ENCODE measurements around the gene CIB1.

CIB1 gene

GRCh38 chr15:90221246-90221900, 12.4 kb downstream of the CIB1 start:
- no peak overlapping the region for H3K18ac ChIP-seq (ENCODE audit: low read length)
- no CpG with 5 or more reads among the region's 14 CpGs for WGBS, 2 donors (ENCODE audit: extremely low coverage in 2 of 2, insufficient read length in 2 of 2, insufficient replicate concordance in 1 of 2)

GRCh38 chr15:90219421-90220141, 14.2 kb downstream of the CIB1 start:
- Histone ChIP-seq H4K91ac (ENCODE audit: low read depth, low read length, poor library complexity) (no peak overlapping the region), H3K9me3 (replicated peaks in 1 of 2; ENCODE audit: control insufficient read depth in 2 of 2, insufficient read depth in 1 of 2, low read depth in 1 of 2, low read length in 2 of 2) (no peaks in the 10 kb centered on the region), H3K4me3 (ENCODE audit: low read length in 2 of 2) (no peak overlapping the region), H3K4me1 (ENCODE audit: control insufficient read depth in 2 of 2, insufficient read depth in 1 of 2, low read depth in 1 of 2, low read length in 2 of 2) (no peaks in the 10 kb centered on the region), H4K8ac (ENCODE audit: low read depth, low read length) (no peak overlapping the region), H2AFZ (ENCODE audit: low read length) (no peak overlapping the region), H3K14ac (ENCODE audit: low read length) (no peak overlapping the region), H2BK120ac (ENCODE audit: low read depth, low read length) (no peak overlapping the region), H3K9ac (ENCODE audit: low read depth, low read length, poor library complexity) (no peak overlapping the region), H3K4me2 (ENCODE audit: insufficient read depth, low read length, poor library complexity, severe bottlenecking) (no peak overlapping the region), H3K23ac (ENCODE audit: low read depth, low read length, poor library complexity) (peak overlapping the region; percentile 86), H3K27ac (replicated peaks; ENCODE audit: low read length) (no peak overlapping the region), H2BK5ac (ENCODE audit: low read length) (no peak overlapping the region), H3K36me3 (replicated peaks in 1 of 2; ENCODE audit: control insufficient read depth in 2 of 2, insufficient read depth in 2 of 2, low read length in 2 of 2) (peaks cover 20 to 40% of the 10 kb centered on the region in 2 donors), H3K4ac (ENCODE audit: low read length) (no peak overlapping the region), H3K18ac (ENCODE audit: low read length) (no peak overlapping the region), H2AK5ac (ENCODE audit: low read depth, low read length) (peak overlapping the region; percentile 47), H2BK15ac (ENCODE audit: low read length) (no peak overlapping the region), H2BK12ac (ENCODE audit: low read length) (no peak overlapping the region), H3K27me3 (ENCODE audit: control insufficient read depth in 3 of 3, insufficient read depth in 3 of 3, low read depth in 1 of 3, low read length in 3 of 3) (no peaks in the 10 kb centered on the region), H3K79me1 (ENCODE audit: low read depth, low read length) (peaks cover 3% of the 10 kb centered on the region)
- DNase-seq (ENCODE audit: low spot score), result peak; percentile 36
- WGBS, 2 donors (ENCODE audit: extremely low coverage in 2 of 2, insufficient read length in 2 of 2, insufficient replicate concordance in 1 of 2), result no CpG with 5 or more reads among the region's 17 CpGs

More at GRCh38 chr15:90221246-90221900, 12.4 kb downstream of the CIB1 start:
- peaks cover 31 to 56% of the 10 kb centered on the region in 2 donors for H3K36me3 ChIP-seq (replicated peaks in 1 of 2; ENCODE audit: control insufficient read depth in 2 of 2, insufficient read depth in 2 of 2, low read length in 2 of 2)
- H3K9ac ChIP-seq (ENCODE audit: low read depth, low read length, poor library complexity), result peak overlapping the region; percentile 7
- H3K23ac ChIP-seq (ENCODE audit: low read depth, low read length, poor library complexity), result no peak overlapping the region
- H3K4me3 ChIP-seq (ENCODE audit: low read length in 2 of 2), result no peak overlapping the region
- no peak overlapping the region for H3K4me2 ChIP-seq (ENCODE audit: insufficient read depth, low read length, poor library complexity, severe bottlenecking)
- no peak overlapping the region for H2AFZ ChIP-seq (ENCODE audit: low read length)
- H3K79me1 ChIP-seq (ENCODE audit: low read depth, low read length), result peaks cover 9% of the 10 kb centered on the region
- no peak overlapping the region for H4K91ac ChIP-seq (ENCODE audit: low read depth, low read length, poor library complexity)
- H3K4ac ChIP-seq (ENCODE audit: low read length), result no peak overlapping the region
- H3K4me1 ChIP-seq (ENCODE audit: control insufficient read depth in 2 of 2, insufficient read depth in 1 of 2, low read depth in 1 of 2, low read length in 2 of 2), result no peaks in the 10 kb centered on the region
- H3K9me3 ChIP-seq (replicated peaks in 1 of 2; ENCODE audit: control insufficient read depth in 2 of 2, insufficient read depth in 1 of 2, low read depth in 1 of 2, low read length in 2 of 2), result no peaks in the 10 kb centered on the region
- no peak for DNase-seq (ENCODE audit: low spot score)
- no peak overlapping the region for H2BK15ac ChIP-seq (ENCODE audit: low read length)
- no peak overlapping the region for H4K8ac ChIP-seq (ENCODE audit: low read depth, low read length)
- H2BK120ac ChIP-seq (ENCODE audit: low read depth, low read length), result no peak overlapping the region
- H2BK5ac ChIP-seq (ENCODE audit: low read length), result peak overlapping the region; percentile 39
- H2AK5ac ChIP-seq (ENCODE audit: low read depth, low read length), result peak overlapping the region; percentile 68
- no peak overlapping the region for H2BK12ac ChIP-seq (ENCODE audit: low read length)
- no peak overlapping the region for H3K14ac ChIP-seq (ENCODE audit: low read length)
- H3K27me3 ChIP-seq (ENCODE audit: control insufficient read depth in 3 of 3, insufficient read depth in 3 of 3, low read depth in 1 of 3, low read length in 3 of 3), result no peaks in the 10 kb centered on the region
- no peak overlapping the region for H3K27ac ChIP-seq (replicated peaks; ENCODE audit: low read length)

- no peak overlapping the region for H2AK5ac ChIP-seq (ENCODE audit: low read depth, low read length)
- H3K23ac ChIP-seq (ENCODE audit: low read depth, low read length, poor library complexity), result peak overlapping the region; percentile 39
- H3K36me3 ChIP-seq (replicated peaks in 1 of 2; ENCODE audit: control insufficient read depth in 2 of 2, insufficient read depth in 2 of 2, low read length in 2 of 2), result peaks cover 7 to 22% of the 10 kb centered on the region in 2 donors
- no peak overlapping the region for H4K91ac ChIP-seq (ENCODE audit: low read depth, low read length, poor library complexity)
- DNase-seq (ENCODE audit: low spot score), result no peak
- no peak overlapping the region for H3K4ac ChIP-seq (ENCODE audit: low read length)
- no peak overlapping the region for H2AFZ ChIP-seq (ENCODE audit: low read length)
- no peak overlapping the region for H2BK12ac ChIP-seq (ENCODE audit: low read length)
- H3K27me3 ChIP-seq (ENCODE audit: control insufficient read depth in 3 of 3, insufficient read depth in 3 of 3, low read depth in 1 of 3, low read length in 3 of 3), result no peaks in the 10 kb centered on the region
- no peak overlapping the region for H3K4me2 ChIP-seq (ENCODE audit: insufficient read depth, low read length, poor library complexity, severe bottlenecking)
- H3K18ac ChIP-seq (ENCODE audit: low read length), result no peak overlapping the region
- H3K9me3 ChIP-seq (replicated peaks in 1 of 2; ENCODE audit: control insufficient read depth in 2 of 2, insufficient read depth in 1 of 2, low read depth in 1 of 2, low read length in 2 of 2), result no peaks in the 10 kb centered on the region
- H3K27ac ChIP-seq (replicated peaks; ENCODE audit: low read length), result no peak overlapping the region
- H3K14ac ChIP-seq (ENCODE audit: low read length), result no peak overlapping the region
- H3K4me3 ChIP-seq (ENCODE audit: low read length in 2 of 2), result no peak overlapping the region
- H3K79me1 ChIP-seq (ENCODE audit: low read depth, low read length), result peaks cover 3% of the 10 kb centered on the region
- no peak overlapping the region for H2BK120ac ChIP-seq (ENCODE audit: low read depth, low read length)
- peaks cover 0 to 3% of the 10 kb centered on the region in 2 donors for H3K4me1 ChIP-seq (ENCODE audit: control insufficient read depth in 2 of 2, insufficient read depth in 1 of 2, low read depth in 1 of 2, low read length in 2 of 2)
- H4K8ac ChIP-seq (ENCODE audit: low read depth, low read length), result no peak overlapping the region
- WGBS, 2 donors (ENCODE audit: extremely low coverage in 2 of 2, insufficient read length in 2 of 2, insufficient replicate concordance in 1 of 2), result no CpG with 5 or more reads among the region's 9 CpGs
- peak overlapping the region; percentile 44 for H3K9ac ChIP-seq (ENCODE audit: low read depth, low read length, poor library complexity)
- no peak overlapping the region for H2BK15ac ChIP-seq (ENCODE audit: low read length)
- H2BK5ac ChIP-seq (ENCODE audit: low read length), result no peak overlapping the region
Observed at GRCh38 chr15:90217671-90218394, 15.9 kb downstream of the CIB1 start.
